Body of pancreas (tissue), 4 donors: ENCODE measurements around the gene RINL.

ENCODE experiments used
- POLR2A ChIP-seq, 3 donors: fragments of 450-650 bp; IDR thresholded peaks; one replicate each; pipeline ENCODE4 v1.6.1; 2016; ENCODE audit warnings: antibody characterized with exemption in 3 of 3, mild to moderate bottlenecking in 2 of 3
- TF ChIP-seq, protein P1 (sequence below), 7 experiments: fragments of 450-650 bp in 4 of 7; fragments of 200-600 bp in 3 of 7; sonication (generic) in 3 of 7; IDR thresholded peaks; one replicate each; pipeline ENCODE4 v1.5.1; 2016 to 2019; ENCODE audit warnings: antibody characterized with exemption in 7 of 7

GRCh38 chr19:38837656-38838121, 40.4 kb downstream of the RINL start:
- TF ChIP-seq POLR2A (IDR thresholded peaks at IDR 0.05), result no peak
- TF ChIP-seq, protein P1, sequence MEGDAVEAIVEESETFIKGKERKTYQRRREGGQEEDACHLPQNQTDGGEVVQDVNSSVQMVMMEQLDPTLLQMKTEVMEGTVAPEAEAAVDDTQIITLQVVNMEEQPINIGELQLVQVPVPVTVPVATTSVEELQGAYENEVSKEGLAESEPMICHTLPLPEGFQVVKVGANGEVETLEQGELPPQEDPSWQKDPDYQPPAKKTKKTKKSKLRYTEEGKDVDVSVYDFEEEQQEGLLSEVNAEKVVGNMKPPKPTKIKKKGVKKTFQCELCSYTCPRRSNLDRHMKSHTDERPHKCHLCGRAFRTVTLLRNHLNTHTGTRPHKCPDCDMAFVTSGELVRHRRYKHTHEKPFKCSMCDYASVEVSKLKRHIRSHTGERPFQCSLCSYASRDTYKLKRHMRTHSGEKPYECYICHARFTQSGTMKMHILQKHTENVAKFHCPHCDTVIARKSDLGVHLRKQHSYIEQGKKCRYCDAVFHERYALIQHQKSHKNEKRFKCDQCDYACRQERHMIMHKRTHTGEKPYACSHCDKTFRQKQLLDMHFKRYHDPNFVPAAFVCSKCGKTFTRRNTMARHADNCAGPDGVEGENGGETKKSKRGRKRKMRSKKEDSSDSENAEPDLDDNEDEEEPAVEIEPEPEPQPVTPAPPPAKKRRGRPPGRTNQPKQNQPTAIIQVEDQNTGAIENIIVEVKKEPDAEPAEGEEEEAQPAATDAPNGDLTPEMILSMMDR (IDR thresholded peaks at IDR 0.05), result no peak
